Measurements from ENCODE around the gene BYSL. TPM values are rescaled to one million over a fixed set of nuclear protein-coding genes. Genes with fewer than 3 reads are reported as not detected.
"Not testable (repeated sequence)": the region's sequence is repeated elsewhere in the genome, so short reads cannot be mapped to it uniquely, and the experiment has no call there.

The BYSL gene
- total RNA-seq, 1 donor from 2014 or later = 16.2 TPM

DNA sequence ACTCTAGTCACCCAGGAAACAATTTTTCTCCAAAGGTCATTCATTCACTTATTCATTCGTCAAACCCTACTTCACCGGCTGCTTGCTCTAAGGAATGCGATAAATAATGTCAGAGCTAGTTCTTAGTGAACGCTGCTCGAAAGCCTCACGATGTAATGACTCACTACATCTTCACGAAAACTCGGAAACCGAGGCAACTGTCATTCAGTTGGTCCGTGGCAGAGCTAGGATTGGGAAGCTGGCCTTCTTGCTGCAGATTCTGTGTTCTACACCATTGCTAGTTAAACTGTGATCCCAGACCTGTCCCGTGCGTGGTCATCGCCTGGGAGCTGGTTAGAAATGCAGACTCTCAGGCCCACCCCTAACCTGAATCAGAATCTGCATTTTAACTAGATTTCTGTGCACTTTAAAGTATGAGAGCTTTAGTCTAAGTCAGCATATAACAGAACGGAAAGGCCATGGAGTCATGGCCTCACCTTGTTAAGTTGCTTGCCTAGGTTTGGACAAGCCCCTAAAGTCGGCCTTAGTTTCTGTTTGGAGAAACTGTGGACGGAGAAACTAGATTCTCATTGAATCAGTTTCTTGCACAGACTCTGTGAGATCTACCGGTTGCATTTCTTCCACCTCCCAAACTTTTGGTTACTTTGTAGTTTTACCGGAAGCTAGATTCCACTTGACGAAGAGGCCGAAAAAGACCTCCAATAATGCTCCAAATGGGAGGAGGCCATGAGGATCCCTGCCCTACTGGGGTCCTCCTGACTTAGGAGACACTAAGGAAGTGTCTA lies 21.0 kb downstream of the BYSL start:
- ATAC-seq = peak; percentile 41

DNA sequence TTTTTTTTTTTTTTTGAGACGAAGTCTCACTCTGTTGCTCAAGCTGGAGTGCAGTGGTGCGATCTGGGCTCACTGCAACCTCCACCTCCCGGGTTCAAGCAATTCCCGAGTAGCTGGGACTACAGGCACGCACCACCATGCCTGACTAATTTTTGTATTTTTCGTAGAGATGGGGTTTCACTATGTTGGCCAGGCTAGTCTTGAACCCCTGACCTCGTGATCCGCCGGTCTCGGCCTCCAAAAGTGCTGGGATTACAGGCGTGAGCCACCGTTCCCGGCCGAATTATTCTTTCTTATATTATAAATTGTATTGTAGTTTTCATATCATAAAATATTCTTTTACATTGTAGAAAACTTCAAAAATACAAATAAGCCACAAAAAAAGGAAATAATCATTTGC lies 21.6 kb downstream of the BYSL start:
- not testable (repeated sequence) for ATAC-seq

DNA sequence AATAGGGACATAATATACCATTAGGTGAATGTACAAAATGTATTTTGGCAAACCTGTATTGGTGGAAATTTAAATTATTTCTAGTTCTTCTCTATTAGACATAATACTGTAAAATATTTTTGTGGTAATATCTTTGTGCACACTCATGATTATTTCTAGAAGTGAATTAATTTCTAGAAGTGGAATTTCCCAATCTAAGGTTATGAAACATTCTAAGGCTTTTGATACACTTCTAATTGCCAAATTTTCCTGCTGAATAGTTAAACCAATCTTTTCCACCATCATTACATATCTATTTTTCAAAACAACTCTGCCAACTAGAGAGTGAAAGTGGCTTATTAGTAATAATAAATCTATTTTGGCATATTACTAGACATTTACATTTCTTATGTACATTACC lies 22.2 kb downstream of the BYSL start:
- ATAC-seq = no peak

DNA sequence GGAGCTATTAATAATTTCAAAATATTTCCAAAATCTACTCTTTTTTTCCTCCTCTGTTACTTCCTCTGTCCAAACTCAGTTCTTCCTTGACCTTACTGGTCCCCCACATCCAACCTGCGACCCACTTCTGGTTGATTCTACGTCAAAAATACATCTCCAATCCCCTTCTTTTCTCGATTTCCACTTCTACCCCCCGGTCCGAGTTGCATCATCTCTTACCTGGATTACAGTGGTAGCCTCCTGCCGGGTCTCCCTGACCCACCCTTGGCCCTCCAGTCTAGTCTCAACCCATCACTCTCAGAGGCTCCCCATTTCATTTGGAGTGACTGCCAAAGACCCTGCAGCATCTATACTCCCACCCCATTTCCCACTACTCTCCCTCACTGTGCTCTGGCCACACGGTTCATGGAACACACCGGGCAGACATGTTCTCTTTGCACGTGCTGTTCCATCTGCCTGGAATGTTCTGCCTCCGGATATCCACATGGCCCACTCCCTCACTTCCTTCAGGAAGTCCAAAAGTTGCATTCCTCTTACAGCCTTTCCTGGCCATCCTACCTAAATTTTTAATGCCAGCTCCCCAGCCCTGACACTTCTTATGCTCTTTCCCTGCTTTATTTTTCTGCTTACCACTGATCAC lies 26.4 kb downstream of the BYSL start:
- no peak for ATAC-seq

DNA sequence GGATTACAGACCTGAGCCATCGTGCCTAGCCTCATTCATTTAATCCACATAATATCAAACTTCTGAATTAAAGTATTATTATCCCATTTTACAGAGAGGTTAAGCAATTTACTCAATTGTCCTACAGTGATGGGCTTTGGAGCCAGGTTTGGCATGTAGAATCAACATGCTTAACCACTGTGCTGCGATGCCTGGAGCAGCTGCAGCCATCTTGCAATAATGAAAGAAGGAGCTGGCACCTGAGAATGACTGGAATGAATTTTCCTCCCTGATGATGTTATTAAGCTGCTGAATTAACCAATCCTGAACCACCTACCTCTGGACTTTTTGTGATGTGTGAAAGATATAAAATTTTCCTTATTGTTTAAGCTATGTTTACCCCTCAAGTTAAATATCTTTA lies 33.4 kb downstream of the BYSL start:
- ATAC-seq = no peak

DNA sequence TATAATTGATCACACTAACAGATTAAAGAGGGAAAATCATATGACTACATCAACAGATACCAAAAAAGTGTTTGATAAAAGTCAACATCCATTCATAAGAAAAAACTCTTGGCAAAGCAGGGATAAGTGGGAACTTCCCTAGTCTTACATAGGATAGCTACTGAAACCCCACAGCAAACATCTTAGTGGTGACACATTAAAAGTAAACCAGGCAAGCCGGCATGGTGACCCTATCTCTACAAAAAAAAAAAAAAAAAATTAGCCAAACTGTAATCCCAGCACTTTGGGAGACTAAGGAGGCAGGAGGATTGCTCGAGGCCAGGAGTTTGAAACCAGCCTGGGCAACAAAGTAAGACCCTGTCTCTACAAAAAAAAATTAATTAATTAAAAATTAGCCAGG lies 34.1 kb downstream of the BYSL start:
- no peak for ATAC-seq

DNA sequence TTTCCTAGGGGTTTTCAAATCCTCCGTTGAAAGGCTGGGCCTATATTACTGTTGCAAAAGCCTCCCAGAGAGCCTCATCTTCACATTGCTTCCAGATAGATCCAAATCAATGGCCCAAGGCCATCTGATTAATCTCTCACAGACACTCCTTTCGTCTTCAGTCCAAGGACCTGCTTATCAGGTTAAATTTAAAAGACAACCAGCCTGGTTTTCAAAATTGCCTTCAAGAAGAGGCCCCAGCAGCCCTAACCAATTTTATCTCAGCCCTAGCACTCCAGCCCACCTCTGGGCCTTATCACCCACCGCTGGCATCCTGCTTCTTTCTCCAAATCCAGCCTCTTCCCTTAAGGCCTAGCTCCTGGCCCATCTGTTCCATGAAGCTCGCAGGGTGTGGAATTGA lies 35.8 kb downstream of the BYSL start:
- ATAC-seq = no peak

DNA sequence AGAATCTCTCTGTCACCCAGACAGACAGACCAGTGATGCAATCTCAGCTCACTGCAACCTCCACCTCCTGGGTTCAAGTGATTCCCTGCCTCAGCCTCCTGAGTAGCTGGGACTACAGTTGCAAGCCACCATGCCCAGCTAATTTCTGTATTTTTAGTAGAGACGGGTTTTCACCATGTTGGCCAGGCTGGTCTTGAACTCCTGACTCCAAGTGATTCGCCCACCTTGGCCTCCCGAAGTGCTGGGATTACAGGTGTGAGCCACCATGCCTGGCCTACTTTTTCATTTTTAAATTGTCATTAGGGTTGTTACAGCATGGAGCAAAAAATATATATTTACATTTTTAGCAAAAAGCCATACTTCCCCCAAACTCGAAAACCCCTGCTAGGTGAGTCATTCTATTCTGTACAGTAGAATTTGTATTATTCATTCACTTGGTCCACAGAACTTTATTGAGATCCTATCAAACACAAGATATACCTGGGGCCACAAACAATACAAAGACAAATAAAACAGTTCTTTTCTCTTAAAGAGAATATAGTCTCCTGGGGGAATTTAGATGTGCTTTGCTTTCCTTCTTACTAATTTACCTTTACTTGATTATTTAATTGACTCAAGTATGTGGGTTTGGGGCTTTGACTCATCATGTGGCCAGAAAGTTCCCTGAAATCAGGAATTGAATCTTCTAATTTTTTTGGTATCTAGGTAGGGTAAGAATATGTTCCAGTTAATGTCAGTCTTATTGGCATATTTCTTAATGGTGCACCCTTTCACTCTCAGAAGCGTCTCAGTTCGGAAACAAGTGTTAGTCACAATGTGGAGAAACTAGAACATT lies 36.9 kb downstream of the BYSL start:
- no peak for ATAC-seq

DNA sequence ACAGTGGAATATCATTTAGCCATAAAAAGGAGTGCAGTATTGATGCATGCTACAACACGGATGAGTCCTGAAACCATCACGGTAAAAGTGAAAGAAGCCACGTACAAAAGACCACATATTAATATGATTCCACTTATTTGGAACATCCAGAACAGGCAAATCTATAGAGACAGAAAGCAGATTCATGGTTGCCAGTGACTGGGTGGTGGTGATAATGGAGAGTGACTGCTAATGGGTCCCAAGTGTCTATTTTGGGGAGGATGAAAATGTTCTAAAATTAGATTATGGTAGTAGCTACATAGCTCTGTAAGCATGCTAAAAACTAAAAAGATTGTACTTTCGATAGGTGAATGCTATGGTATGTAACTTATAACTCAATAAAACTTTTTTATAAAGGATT lies 38.7 kb downstream of the BYSL start:
- no peak for ATAC-seq

DNA sequence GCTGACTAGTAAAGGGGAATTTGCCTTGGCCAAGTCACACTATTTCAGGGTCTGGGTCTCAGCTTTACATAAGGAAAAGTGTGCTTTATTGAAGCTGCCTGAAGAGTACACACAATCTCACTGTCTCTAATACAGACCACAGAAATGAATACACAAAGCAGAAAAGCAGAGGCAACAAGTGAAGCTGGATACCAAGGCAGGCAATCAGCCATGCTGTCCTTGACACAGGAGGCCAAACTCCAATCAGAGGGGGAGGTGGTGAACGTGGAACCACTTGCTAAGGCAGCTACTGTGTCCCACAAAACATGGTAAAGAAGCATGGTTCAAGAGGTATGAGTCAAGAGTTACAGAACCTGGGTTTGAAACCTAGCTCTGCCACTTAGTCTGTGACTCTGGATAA lies 42.1 kb downstream of the BYSL start:
- no peak for ATAC-seq

DNA sequence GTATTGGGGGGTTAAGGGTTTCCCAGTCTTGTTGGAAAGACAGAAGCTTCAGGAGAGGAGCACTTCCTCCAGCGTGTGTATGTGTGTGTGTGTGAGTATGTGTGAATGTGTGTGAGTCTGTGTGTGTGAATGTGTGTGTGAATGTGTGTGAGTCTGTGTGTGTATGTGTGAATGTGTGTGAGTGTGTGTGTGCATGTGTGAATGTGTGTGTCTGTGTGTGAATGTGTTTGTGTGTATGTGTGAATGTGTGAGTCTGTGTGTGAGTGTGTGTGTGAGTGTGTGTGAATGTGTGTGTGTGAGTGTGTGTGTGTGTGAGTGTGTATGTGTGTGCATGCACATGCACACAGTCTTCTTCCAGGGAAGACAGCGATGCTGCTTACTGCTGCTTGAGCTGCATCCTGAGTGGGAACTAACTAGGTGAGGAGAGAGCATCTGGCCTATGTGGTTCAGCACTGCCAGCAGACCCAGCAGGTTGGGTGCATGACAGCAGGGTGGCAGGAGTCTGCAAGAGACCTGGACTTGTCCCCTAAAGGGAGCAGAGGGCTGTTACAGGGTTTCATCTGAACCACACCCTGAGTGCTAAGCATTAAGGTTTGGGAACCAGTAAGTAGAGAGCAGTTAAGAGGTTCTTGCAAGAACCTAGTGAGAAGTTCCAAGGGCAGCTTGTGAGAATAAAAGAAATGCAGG lies 43.0 kb downstream of the BYSL start:
- ATAC-seq = no peak

DNA sequence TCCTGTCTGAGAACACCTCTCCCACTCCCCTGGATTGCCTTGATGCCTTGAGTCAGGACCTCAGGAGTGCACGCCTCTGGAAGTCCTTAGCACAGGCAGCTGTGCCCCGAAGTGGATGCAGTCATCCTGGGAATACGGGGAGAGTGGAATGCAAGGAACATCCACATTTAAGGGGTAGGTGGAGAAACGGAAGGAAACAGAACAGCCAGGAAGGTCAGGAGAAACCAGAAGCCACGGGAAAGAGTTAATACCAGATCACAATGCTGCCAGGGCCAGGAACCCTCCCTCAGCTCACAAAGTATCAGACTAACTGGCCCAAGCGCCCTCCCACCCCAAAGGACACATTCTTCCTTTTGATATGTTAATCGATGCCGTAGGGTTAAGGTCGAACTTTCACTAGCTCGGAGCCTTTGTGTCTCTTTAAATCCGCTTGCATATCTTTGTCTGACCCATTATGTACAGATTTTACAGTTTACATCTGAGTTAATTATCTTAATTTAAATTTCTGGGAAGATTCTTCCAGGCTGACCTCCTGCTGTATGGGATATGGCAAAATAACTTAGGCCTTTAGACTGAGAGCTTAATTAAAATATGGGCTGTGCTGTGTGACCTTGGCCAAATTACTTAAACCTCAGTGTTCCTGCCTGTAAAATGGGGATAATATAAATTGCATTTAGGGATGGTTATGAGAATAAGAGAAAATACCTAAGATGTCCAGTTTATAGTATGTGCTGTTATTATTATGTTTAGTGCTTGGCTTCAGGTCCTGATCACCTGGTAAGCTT lies 44.3 kb downstream of the BYSL start:
- no peak for ATAC-seq

DNA sequence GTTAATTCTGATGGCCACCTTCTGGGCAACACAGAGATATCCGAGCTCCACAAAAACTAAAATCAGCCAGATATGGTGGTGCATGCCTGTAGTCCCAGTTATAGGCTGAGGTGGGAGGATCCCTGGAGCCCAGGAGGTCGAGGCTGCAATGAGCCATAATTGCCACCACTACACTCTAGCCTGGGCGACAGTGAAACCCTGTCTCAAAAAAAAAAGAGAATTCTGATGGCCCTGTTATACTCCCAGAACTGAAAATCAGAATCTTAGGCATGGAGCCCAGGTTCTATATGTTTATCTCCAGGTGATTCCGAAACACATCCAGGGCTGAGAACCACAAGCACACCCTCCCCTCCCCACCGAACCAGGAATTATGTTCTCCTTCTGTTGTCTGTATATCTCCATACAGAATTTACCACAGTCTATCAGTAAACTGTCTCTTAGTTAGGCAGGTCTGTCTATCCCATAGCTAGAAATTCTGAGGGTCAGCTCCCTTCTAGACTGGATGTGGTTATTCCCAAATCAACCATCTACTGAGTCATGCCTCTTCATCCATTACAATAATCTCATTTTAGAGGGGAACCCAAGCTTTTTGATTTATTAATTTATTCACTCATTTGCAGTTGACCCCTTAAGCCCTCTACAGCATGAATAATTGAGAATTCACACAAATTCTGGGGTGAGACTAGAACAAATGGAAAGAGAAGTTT lies 45.1 kb downstream of the BYSL start:
- no peak for ATAC-seq

DNA sequence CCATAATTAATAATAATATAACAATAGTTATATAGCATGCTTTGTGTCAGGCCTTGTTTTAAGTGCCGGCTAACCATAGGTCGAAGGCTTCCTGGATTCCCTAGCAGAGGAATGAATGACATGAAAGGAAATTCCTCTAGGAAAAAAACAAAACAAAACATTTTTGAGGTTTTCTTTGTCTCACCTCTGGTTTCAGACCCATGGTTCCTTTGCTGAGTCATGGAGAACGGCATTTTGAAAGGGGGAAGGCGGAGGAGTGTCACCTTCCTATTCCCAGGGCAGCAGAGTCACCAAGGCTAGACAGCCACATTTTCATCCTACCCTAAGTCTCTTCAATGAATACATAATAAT lies 45.6 kb downstream of the BYSL start:
- ATAC-seq = peak; percentile 42

DNA sequence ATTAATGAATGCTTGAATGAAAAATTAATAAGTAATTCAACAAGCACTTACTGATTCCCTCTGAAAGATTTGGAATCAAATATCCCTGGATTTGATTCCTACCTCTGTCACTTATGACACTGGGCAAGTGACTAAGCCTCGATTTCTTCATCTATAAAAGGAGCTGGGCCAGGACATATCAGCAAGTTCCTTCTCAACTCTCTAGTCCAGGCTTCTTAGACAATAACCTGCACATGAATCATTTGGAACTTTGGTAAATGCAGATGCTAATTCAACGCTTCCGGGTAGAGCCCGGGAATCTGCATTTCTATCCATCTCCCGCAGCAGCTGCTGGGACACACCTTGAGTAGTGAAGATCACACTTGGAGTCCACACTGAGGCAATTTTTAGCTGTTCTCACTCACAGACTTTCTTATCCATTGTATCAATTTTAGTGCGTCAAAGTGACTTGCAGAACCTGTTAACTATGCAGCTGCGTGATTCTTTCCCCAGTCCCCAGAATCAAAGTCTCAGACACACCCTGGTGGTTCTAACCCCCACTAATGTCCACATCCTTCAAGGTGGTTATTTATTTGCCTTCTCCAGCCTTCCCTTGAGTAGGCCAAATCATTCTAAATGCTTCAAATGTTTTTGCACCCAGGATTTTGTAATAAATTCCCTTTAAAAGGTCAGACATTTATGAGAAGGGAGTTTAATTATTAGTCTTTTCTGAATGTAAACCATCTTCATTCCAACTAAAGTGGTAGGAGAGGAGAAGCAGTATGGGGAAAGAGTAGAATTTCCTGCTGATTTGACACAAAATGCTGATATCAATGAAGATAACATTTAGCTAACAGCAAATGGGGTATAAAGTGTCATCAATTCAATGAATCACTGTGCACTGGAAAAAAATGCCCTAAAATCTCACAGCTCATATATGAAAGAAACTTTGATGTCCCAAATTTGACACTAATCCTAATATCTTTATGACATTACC lies 46.3 kb downstream of the BYSL start:
- ATAC-seq = peak; percentile 75

DNA sequence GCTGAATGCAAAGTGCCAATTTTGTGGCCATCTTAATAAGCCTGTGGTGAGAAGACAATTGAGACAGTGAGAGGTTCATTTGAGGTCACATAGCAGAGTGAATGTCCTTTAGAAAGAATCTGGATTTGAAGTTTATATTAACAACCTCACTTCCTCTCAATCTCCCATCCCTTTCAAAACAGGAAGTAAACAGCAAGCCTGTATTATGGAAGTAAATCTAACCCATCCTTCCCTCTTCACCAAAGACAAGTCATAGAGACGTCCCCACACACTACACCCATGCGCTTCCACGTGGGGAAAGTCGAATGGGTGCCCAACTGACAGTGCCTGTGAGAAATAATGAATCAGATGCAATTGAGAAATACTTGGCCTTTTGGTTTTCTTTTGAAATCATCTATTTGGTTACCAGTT lies 49.1 kb downstream of the BYSL start:
- ATAC-seq = no peak

DNA sequence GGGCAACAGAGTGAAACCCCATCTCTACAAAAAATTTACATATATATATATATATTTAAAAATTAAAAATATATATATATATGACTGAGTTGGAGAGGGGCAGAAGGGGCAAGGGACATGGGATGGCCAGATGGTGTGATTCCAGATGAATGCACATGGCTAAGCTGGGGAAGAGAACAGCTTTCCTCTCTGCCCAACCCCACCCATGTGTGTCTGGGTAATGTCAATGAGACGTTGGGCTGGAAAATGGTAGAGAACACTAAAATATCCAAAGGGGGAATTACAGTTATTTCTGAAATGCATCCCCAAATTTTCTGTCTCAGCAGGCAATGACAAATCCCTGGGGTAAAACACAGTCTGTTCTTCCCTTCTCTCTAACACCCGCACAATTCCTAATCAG lies 51.5 kb downstream of the BYSL start:
- no peak for ATAC-seq

DNA sequence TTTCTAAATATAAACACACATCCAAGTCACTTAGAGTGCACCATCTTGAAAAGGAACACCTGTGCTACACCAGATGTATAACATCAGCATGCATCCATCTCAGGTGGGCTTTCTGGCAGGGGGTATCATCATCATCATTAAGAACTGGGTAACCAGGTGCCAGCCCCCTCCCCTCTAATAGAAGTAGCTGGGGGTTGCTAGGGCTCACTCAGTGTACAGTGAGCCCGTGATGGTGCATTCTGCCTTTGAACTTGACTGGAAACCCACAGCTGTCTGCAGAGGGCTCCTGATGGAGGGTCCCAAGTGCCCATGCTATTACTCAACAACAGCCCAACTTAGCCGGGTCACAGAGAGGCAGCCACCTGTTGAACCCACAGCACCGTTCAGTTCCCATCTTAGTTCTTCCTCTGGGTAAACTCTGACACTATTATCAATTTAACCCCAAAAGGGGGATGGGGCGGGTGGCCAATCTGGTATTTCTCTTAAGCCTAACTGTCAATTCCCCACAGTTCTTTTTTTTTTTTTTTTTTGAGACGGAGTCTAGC lies 53.1 kb downstream of the BYSL start:
- no peak for ATAC-seq

DNA sequence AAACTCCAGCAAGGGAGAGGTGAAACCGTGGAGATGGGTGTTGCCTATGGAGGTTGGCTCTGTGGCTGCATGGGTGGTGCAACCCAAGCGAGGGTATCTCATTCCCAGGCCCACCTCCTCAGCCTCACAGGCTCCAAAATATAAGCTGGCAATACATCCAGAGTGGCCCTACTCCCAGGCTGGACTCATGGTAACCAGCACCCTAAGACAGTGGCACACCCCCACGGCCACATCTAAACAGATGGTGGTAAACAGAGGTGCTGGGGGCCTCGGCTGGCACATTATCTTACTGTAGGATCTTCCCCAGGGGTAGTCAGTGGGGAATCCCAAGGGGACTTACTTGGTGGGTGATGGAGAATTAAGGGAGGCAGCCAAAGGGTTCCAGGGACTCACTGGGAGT lies 54.0 kb downstream of the BYSL start:
- no peak for ATAC-seq

All from esophagus mucosa (tissue), 1 donor.